ACC112 (cell line): Measurements from ENCODE around the gene MBD4.

Source experiments
- H2AFZ ChIP-seq: fragments of 200-600 bp; sonication (generic); one replicate; pipeline ENCODE4 v1.6.0; 2017; ENCODE audit warnings: antibody characterized with exemption, low read length; ENCODE audit not compliant: unreplicated experiment
- H3K27ac ChIP-seq: fragments of 200-600 bp; sonication (generic); 2 replicates; pipeline ENCODE4 v1.5.1; 2014; ENCODE audit warnings: low read depth, mild to moderate bottlenecking, antibody characterized with exemption, low read length, moderate library complexity
- H3K27me3 ChIP-seq: fragments of 200-600 bp; sonication (generic); 2 replicates; pipeline ENCODE4 v1.6.1; 2014; ENCODE audit warnings: mild to moderate bottlenecking, antibody characterized with exemption, low read length, moderate library complexity, mixed read lengths; ENCODE audit not compliant: insufficient read depth
- H3K36me3 ChIP-seq: fragments of 200-600 bp; sonication (generic); 2 replicates; pipeline ENCODE4 v1.6.1; 2016; ENCODE audit warnings: mild to moderate bottlenecking, antibody characterized with exemption, low read length, moderate library complexity, mixed read lengths; ENCODE audit not compliant: insufficient read depth
- H3K4me1 ChIP-seq: fragments of 200-600 bp; sonication (generic); one replicate; pipeline ENCODE4 v1.6.1; 2016; ENCODE audit warnings: low read length, mixed read lengths; ENCODE audit not compliant: insufficient read depth, unreplicated experiment, control insufficient read depth
- H3K4me3 ChIP-seq: fragments of 200-600 bp; sonication (generic); 2 replicates; pipeline ENCODE4 v1.5.1; 2014; ENCODE audit warnings: mild to moderate bottlenecking, low read depth, low read length
- H3K79me2 ChIP-seq: fragments of 200-600 bp; sonication (generic); one replicate; pipeline ENCODE4 v1.6.0; 2016; ENCODE audit warnings: low read length; ENCODE audit not compliant: control insufficient read depth, unreplicated experiment, insufficient read depth

Gene MBD4

GRCh38 chr3:129383292-129383860 is 56.4 kb downstream of the MBD4 start:
- Histone ChIP-seq H2AFZ (no peak overlapping the region), H3K36me3 (peaks cover 7% of the 10 kb centered on the region; the same call in 1 of the 2 replicates), H3K27ac (no peak overlapping the region), H3K4me3 (no peak overlapping the region), H3K4me1 (peaks cover 10% of the 10 kb centered on the region), H3K79me2 (no peaks in the 10 kb centered on the region), H3K27me3 (no peaks in the 10 kb centered on the region)

GRCh38 chr3:129382366-129382765 is 57.4 kb downstream of the MBD4 start:
- H3K36me3 ChIP-seq = peaks cover 7% of the 10 kb centered on the region; the same call in 1 of the 2 replicates
- no peaks in the 10 kb centered on the region for H3K79me2 ChIP-seq
- no peak overlapping the region for H2AFZ ChIP-seq
- H3K4me3 ChIP-seq = no peak overlapping the region
- peaks cover 2% of the 10 kb centered on the region for H3K4me1 ChIP-seq
- no peaks in the 10 kb centered on the region for H3K27me3 ChIP-seq
- no peak overlapping the region for H3K27ac ChIP-seq
